Fibroblast of pulmonary artery (primary cell): ENCODE results near the gene MYO3A.
"Not testable (repeated sequence)": the region's sequence is repeated elsewhere in the genome, so short reads cannot be mapped to it uniquely, and the experiment has no call there.

Experiments used
- DNase-seq: peaks from one replicate; pipeline ENCODE4 v3.0.0-alpha.2; 2010; ENCODE audit warnings: low read depth
- H3K4me3 ChIP-seq: replicated peaks from 2 replicates; pipeline ENCODE4 v1.5.1; 2011; ENCODE audit warnings: low read depth, mild to moderate bottlenecking, control low read depth, low read length, moderate library complexity
- CTCF ChIP-seq: IDR thresholded peaks from 2 replicates; pipeline ENCODE4 v1.5.1; 2011; ENCODE audit warnings: mild to moderate bottlenecking, control low read depth, low read length, inconsistent platforms; ENCODE audit errors: missing control alignments

Gene MYO3A

GRCh38 chr10:26044141-26044749, 110.2 kb downstream of the MYO3A start:
- no peak for DNase-seq
- TF ChIP-seq CTCF: no peak
- H3K4me3 ChIP-seq: no peak overlapping the region

- TF ChIP-seq CTCF: no peak
- no peak for DNase-seq
- no peak overlapping the region for H3K4me3 ChIP-seq
Measured at GRCh38 chr10:26046073-26046700, 112.2 kb downstream of the MYO3A start.

GRCh38 chr10:26048756-26049155, 114.7 kb downstream of the MYO3A start:
- TF ChIP-seq CTCF: no peak
- DNase-seq: no peak
- H3K4me3 ChIP-seq: no peak overlapping the region

- no peak for TF ChIP-seq CTCF
- H3K4me3 ChIP-seq: no peak overlapping the region
Measured at GRCh38 chr10:26052326-26052725, 118.3 kb downstream of the MYO3A start.

GRCh38 chr10:26057466-26057865, 123.4 kb downstream of the MYO3A start:
- no peak for TF ChIP-seq CTCF
- DNase-seq: no peak
- H3K4me3 ChIP-seq: no peak overlapping the region

More at GRCh38 chr10:26052326-26052725, 118.3 kb downstream of the MYO3A start:
- no peak for DNase-seq

- no peak for TF ChIP-seq CTCF
- H3K4me3 ChIP-seq: no peak overlapping the region
- DNase-seq: no peak
Measured at GRCh38 chr10:26064106-26064505, 130.1 kb downstream of the MYO3A start.

GRCh38 chr10:26067680-26068079, 133.7 kb downstream of the MYO3A start:
- no peak overlapping the region for H3K4me3 ChIP-seq
- no peak for DNase-seq
- no peak for TF ChIP-seq CTCF

GRCh38 chr10:26080971-26081370, 146.9 kb downstream of the MYO3A start:
- H3K4me3 ChIP-seq, DNase-seq: not testable (repeated sequence)
